IPS-20b (cell line): ENCODE measurements around the gene PRKACG.

Experiments
- H3K27ac ChIP-seq: one replicate; pipeline ENCODE4 v1.5.1; 2013; ENCODE audit warnings: low read length
- H3K27me3 ChIP-seq: 2 replicates; pipeline ENCODE4 v1.6.1; 2013; ENCODE audit warnings: mild to moderate bottlenecking, low read length, inconsistent platforms; ENCODE audit not compliant: insufficient read depth
- H3K36me3 ChIP-seq: 2 replicates; pipeline ENCODE4 v1.6.1; 2013; ENCODE audit warnings: low read depth, mild to moderate bottlenecking, inconsistent platforms, low read length, moderate library complexity; ENCODE audit not compliant: insufficient read depth
- H3K4me1 ChIP-seq: 2 replicates; pipeline ENCODE4 v1.6.1; 2013; ENCODE audit warnings: mild to moderate bottlenecking, control low read depth, inconsistent platforms, low read length, moderate library complexity; ENCODE audit not compliant: insufficient read depth
- H3K4me3 ChIP-seq: 2 replicates; pipeline ENCODE4 v1.5.1; 2013; ENCODE audit warnings: mild to moderate bottlenecking, low read length, inconsistent platforms
- H3K9ac ChIP-seq: 2 replicates; pipeline ENCODE4 v1.6.1; 2013; ENCODE audit warnings: low read depth, mild to moderate bottlenecking, inconsistent platforms, low read length, moderate library complexity
- H3K9me3 ChIP-seq: 2 replicates; pipeline ENCODE4 v1.6.1; 2013; ENCODE audit warnings: mild to moderate bottlenecking, low read depth, low read length, inconsistent platforms; ENCODE audit not compliant: insufficient read depth

Gene PRKACG

GRCh38 chr9:69044240-69045219 lies 30.6 kb upstream of the PRKACG start:
- H3K27ac ChIP-seq, result no peak overlapping the region
- no peaks in the 10 kb centered on the region for H3K9me3 ChIP-seq
- H3K27me3 ChIP-seq, result no peaks in the 10 kb centered on the region
- H3K9ac ChIP-seq, result peak overlapping the region; percentile 10; the same call in 1 of the 2 replicates
- H3K36me3 ChIP-seq, result peaks cover 29% of the 10 kb centered on the region
- H3K4me3 ChIP-seq, result 0 out of 2 replicates have a peak overlapping the region, but pooled peaks have one; percentile 13
- H3K4me1 ChIP-seq, result peaks cover 20% of the 10 kb centered on the region

- no peaks in the 10 kb centered on the region for H3K9me3 ChIP-seq
- no peaks in the 10 kb centered on the region for H3K36me3 ChIP-seq
- no peak overlapping the region for H3K27ac ChIP-seq
- H3K9ac ChIP-seq, result no peak overlapping the region
- peaks cover 15% of the 10 kb centered on the region for H3K4me1 ChIP-seq
- no peaks in the 10 kb centered on the region for H3K27me3 ChIP-seq
- no peak overlapping the region for H3K4me3 ChIP-seq
Measured at GRCh38 chr9:69040646-69041045, 26.7 kb upstream of the PRKACG start.

GRCh38 chr9:69036799-69037198 lies 22.9 kb upstream of the PRKACG start:
- no peaks in the 10 kb centered on the region for H3K27me3 ChIP-seq
- no peaks in the 10 kb centered on the region for H3K9me3 ChIP-seq
- no peaks in the 10 kb centered on the region for H3K36me3 ChIP-seq
- no peak overlapping the region for H3K27ac ChIP-seq
- H3K9ac ChIP-seq, result peak overlapping the region; percentile 82; the same call in 1 of the 2 replicates
- peaks cover 7% of the 10 kb centered on the region; the same call in 1 of the 2 replicates for H3K4me1 ChIP-seq
- H3K4me3 ChIP-seq, result peak overlapping the region; percentile 88

- Histone ChIP-seq H3K4me3 (peak overlapping the region; percentile 88), H3K9ac (peak overlapping the region; percentile 82), H3K27ac (no peak overlapping the region), H3K27me3 (no peaks in the 10 kb centered on the region), H3K36me3 (no peaks in the 10 kb centered on the region), H3K9me3 (no peaks in the 10 kb centered on the region), H3K4me1 (peaks cover 7% of the 10 kb centered on the region; the same call in 1 of the 2 replicates)
Measured at GRCh38 chr9:69036309-69036708, 22.4 kb upstream of the PRKACG start.

GRCh38 chr9:69035438-69036308 lies 21.8 kb upstream of the PRKACG start, which contains the start of gene FXN:
Gene FXN (plus strand): TSS chr9:69035752. CDS start chr9:69035783, 31 bp downstream.
- H3K27me3 ChIP-seq, result no peaks in the 10 kb centered on the region
- peak within 1 kb of the TSS; percentile 82 for H3K9ac ChIP-seq
- H3K4me3 ChIP-seq, result peak within 1 kb of the TSS; percentile 88
- no peaks in the 10 kb centered on the region for H3K9me3 ChIP-seq
- peaks cover 7% of the 10 kb centered on the region; the same call in 1 of the 2 replicates for H3K4me1 ChIP-seq
- H3K36me3 ChIP-seq, result no peaks in the 10 kb centered on the region
- no peak within 1 kb of the TSS for H3K27ac ChIP-seq

GRCh38 chr9:69034071-69034470 lies 20.2 kb upstream of the PRKACG start:
- H3K36me3 ChIP-seq, result no peaks in the 10 kb centered on the region
- H3K27ac ChIP-seq, result no peak overlapping the region

GRCh38 chr9:69030851-69031645 lies 17.1 kb upstream of the PRKACG start:
- H3K9me3 ChIP-seq, result peaks cover 6% of the 10 kb centered on the region
- no peaks in the 10 kb centered on the region for H3K4me1 ChIP-seq
- H3K27me3 ChIP-seq, result no peaks in the 10 kb centered on the region
- H3K9ac ChIP-seq, result no peak overlapping the region
- H3K4me3 ChIP-seq, result no peak overlapping the region
- no peaks in the 10 kb centered on the region for H3K36me3 ChIP-seq
- no peak overlapping the region for H3K27ac ChIP-seq

More at GRCh38 chr9:69034071-69034470, 20.2 kb upstream of the PRKACG start:
- H3K9ac ChIP-seq, result no peak overlapping the region
- H3K4me3 ChIP-seq, result no peak overlapping the region
- peaks cover 6% of the 10 kb centered on the region for H3K9me3 ChIP-seq
- H3K27me3 ChIP-seq, result no peaks in the 10 kb centered on the region
- H3K4me1 ChIP-seq, result peaks cover 7% of the 10 kb centered on the region; the same call in 1 of the 2 replicates

- Histone ChIP-seq H3K27ac (no peak overlapping the region), H3K4me1 (no peaks in the 10 kb centered on the region), H3K27me3 (no peaks in the 10 kb centered on the region), H3K9me3 (peaks cover 6% of the 10 kb centered on the region), H3K36me3 (no peaks in the 10 kb centered on the region), H3K9ac (no peak overlapping the region), H3K4me3 (no peak overlapping the region)
Measured at GRCh38 chr9:69029535-69029934, 15.6 kb upstream of the PRKACG start.

GRCh38 chr9:69028754-69029153 lies 14.8 kb upstream of the PRKACG start:
- Histone ChIP-seq H3K27me3 (no peaks in the 10 kb centered on the region), H3K9ac (no peak overlapping the region)

GRCh38 chr9:69027355-69028097 lies 13.6 kb upstream of the PRKACG start:
- Histone ChIP-seq H3K9me3 (peaks cover 6% of the 10 kb centered on the region), H3K36me3 (no peaks in the 10 kb centered on the region), H3K4me1 (peaks cover 9% of the 10 kb centered on the region; the same call in 1 of the 2 replicates), H3K27me3 (no peaks in the 10 kb centered on the region), H3K4me3 (no peak overlapping the region), H3K27ac (no peak overlapping the region), H3K9ac (no peak overlapping the region)

More at GRCh38 chr9:69028754-69029153, 14.8 kb upstream of the PRKACG start:
- no peak overlapping the region for H3K4me3 ChIP-seq
- H3K9me3 ChIP-seq, result peaks cover 6% of the 10 kb centered on the region
- H3K36me3 ChIP-seq, result no peaks in the 10 kb centered on the region
- H3K4me1 ChIP-seq, result peaks cover 5% of the 10 kb centered on the region; the same call in 1 of the 2 replicates
- no peak overlapping the region for H3K27ac ChIP-seq
